MG63 (cell line): ENCODE results near the gene HCFC1R1. TPM values are rescaled to one million over a fixed set of nuclear protein-coding genes. Genes with fewer than 3 reads are reported as not detected.
"Not testable (repeated sequence)": the region's sequence is repeated elsewhere in the genome, so short reads cannot be mapped to it uniquely, and the experiment has no call there.

Experiments
- DNase-seq: peaks from one replicate; pipeline ENCODE4 v3.0.0-alpha.2; 2020
- H3K27me3 ChIP-seq: fragments of 250-450 bp; sonication (Bioruptor Pico); 2 replicates; pipeline ENCODE4 v1.5.1; 2020; ENCODE audit warnings: mild to moderate bottlenecking, moderate library complexity
- H3K36me3 ChIP-seq: fragments of 250-450 bp; sonication (Bioruptor Pico); 2 replicates; pipeline ENCODE4 v1.5.1; 2020; ENCODE audit warnings: mild to moderate bottlenecking, moderate library complexity
- H3K4me3 ChIP-seq: fragments of 250-450 bp; sonication (Bioruptor Pico); 2 replicates; pipeline ENCODE4 v1.5.1; 2020; ENCODE audit warnings: mild to moderate bottlenecking, moderate library complexity
- H3K9me3 ChIP-seq: fragments of 250-450 bp; sonication (Bioruptor Pico); 2 replicates; pipeline ENCODE4 v1.5.1; 2020; ENCODE audit warnings: mild to moderate bottlenecking, moderate library complexity
- total RNA-seq: library from RNA; depleted of rRNA; stranded (reverse); fragments of >200 nt; shearing (Covaris generic); gene quantifications from 2 replicates; pipeline ENCODE4 v1.2.3, GENCODE V29; 2014; ENCODE audit warnings: low replicate concordance

The HCFC1R1 gene
- total RNA-seq, 1 experiment from 2014 or later = 60.7 TPM

DNA sequence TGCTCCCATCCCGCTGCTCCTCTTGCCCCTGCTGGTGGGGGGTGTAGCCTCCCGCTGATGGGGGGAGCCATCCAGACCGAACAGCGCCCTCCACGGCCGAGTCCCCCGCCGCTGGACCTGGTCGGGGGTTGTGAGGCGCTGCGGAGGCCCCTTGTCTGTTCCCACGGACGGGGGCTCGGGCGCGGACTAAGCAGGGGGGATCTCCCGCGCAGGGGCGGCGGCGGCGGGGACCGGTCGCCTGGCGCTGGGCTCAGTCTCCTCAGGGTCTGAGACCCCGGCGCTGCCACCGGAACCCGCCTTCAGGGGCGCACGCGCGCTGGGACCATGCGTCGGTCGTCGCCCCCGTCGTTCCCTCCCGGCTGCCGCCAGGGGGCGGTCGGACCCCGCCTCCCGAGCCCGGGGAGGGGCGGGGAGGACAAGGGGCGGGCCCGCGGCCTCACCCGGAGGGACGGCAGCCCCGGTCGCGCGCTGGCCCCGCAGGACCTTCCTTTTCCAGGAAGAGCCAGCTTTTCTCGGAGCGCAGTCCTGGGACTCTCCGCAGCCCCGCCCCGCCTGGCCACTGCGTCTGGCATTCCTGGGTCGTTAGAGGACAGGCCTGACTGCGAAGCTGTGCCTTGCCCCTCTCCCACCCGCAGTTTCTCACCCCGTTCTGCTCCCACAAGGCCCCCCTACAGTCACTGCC lies 35.4 kb upstream of the HCFC1R1 start:
- peak; percentile 93 for DNase-seq
- no peaks in the 10 kb centered on the region for H3K9me3 ChIP-seq
- peak overlapping the region; percentile 98 for H3K4me3 ChIP-seq
- H3K27me3 ChIP-seq = no peaks in the 10 kb centered on the region
- no peaks in the 10 kb centered on the region; the same call in 1 of the 2 replicates for H3K36me3 ChIP-seq

- Histone ChIP-seq H3K9me3 (no peaks in the 10 kb centered on the region), H3K27me3 (no peaks in the 10 kb centered on the region), H3K36me3 (no peaks in the 10 kb centered on the region; the same call in 1 of the 2 replicates), H3K4me3 (peak overlapping the region; percentile 98)
- no peak for DNase-seq
Measured at GRCh38 chr16:3058139-3059030, 34.6 kb upstream of the HCFC1R1 start.

- Histone ChIP-seq H3K9me3 (no peaks in the 10 kb centered on the region), H3K27me3 (no peaks in the 10 kb centered on the region), H3K36me3 (no peaks in the 10 kb centered on the region; the same call in 1 of the 2 replicates), H3K4me3 (no peak overlapping the region)
- no peak for DNase-seq
Measured at GRCh38 chr16:3057181-3058138, 33.7 kb upstream of the HCFC1R1 start.

- Histone ChIP-seq H3K27me3 (no peaks in the 10 kb centered on the region), H3K36me3 (no peaks in the 10 kb centered on the region; the same call in 1 of the 2 replicates), H3K9me3 (no peaks in the 10 kb centered on the region), H3K4me3 (no peak overlapping the region)
- DNase-seq = no peak
Measured at GRCh38 chr16:3056336-3057180, 32.8 kb upstream of the HCFC1R1 start.

GRCh38 chr16:3055734-3056115 lies 32.0 kb upstream of the HCFC1R1 start:
- not testable (repeated sequence) for H3K36me3 ChIP-seq

GRCh38 chr16:3054965-3055733 lies 31.4 kb upstream of the HCFC1R1 start:
- H3K36me3 ChIP-seq = no peaks in the 10 kb centered on the region; the same call in 1 of the 2 replicates
- no peaks in the 10 kb centered on the region for H3K9me3 ChIP-seq
- no peak overlapping the region for H3K4me3 ChIP-seq
- DNase-seq = no peak
- no peaks in the 10 kb centered on the region for H3K27me3 ChIP-seq

More at GRCh38 chr16:3055734-3056115, 32.0 kb upstream of the HCFC1R1 start:
- not testable (repeated sequence) for DNase-seq, H3K4me3 ChIP-seq, H3K27me3 ChIP-seq, H3K9me3 ChIP-seq

DNA sequence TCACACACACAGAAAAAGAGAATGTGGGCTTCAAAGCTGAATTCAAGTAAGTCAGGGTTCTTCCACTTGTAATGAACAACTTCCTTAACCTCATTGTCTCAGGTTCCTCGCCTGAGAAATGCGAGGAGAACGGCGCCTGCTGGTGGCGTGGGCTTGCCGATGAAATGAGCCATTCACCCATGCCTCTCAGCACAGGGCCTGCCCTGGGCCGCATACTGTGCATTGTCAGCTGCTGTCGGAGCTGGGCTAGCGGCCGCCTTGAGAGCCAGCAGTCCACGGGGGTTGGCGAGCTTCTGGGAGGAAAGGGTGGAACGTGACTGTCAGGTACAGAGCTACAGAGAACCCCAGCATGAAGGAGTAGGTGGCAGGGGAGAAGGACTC lies 29.6 kb upstream of the HCFC1R1 start:
- not testable (repeated sequence) for H3K36me3 ChIP-seq, H3K4me3 ChIP-seq, H3K27me3 ChIP-seq, H3K9me3 ChIP-seq, DNase-seq

DNA sequence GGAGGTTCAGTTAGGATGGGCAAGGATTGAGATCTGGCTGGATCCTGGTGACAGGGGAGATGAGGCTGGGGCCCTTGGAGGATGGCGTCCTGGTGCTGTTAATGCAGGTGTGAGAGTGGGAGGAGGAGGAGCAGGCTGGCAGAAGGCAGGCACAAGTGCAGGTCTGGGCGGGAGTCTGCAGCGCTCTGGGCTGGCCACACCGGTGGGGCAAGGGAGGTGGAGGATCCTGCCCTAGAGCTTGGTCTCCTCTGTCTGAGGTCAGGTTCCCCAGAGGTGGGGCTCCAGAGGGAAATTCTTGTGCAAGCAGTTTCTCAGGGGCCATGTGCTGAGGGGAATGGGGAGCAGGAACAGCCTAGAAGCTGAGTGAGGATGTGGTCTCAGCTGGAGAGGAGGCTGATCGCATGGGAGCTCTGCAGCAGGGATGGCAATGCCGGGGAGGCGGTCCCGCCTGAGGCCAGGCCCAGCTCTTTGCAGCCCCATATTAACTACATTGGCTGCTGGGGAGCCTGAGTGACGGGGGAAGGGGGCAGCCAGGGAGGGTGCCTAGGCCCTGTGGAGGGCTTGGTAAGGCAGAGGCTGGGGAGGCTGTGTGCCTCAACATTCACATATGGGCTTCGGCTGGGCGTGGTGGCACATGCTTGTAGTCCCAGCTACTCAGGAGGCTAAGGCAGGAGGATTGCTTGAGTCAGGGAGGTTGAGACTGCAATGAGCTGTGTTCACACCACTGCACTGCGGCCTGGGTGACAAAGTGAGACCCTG lies 29.0 kb upstream of the HCFC1R1 start:
- H3K4me3 ChIP-seq, DNase-seq, H3K27me3 ChIP-seq, H3K36me3 ChIP-seq, H3K9me3 ChIP-seq: not testable (repeated sequence)

- no peaks in the 10 kb centered on the region for H3K36me3 ChIP-seq
- no peaks in the 10 kb centered on the region for H3K9me3 ChIP-seq
- DNase-seq = no peak
- no peak overlapping the region for H3K4me3 ChIP-seq
- peaks cover 7% of the 10 kb centered on the region; the same call in 1 of the 2 replicates for H3K27me3 ChIP-seq
Measured at GRCh38 chr16:3051494-3051893, 27.8 kb upstream of the HCFC1R1 start.

DNA sequence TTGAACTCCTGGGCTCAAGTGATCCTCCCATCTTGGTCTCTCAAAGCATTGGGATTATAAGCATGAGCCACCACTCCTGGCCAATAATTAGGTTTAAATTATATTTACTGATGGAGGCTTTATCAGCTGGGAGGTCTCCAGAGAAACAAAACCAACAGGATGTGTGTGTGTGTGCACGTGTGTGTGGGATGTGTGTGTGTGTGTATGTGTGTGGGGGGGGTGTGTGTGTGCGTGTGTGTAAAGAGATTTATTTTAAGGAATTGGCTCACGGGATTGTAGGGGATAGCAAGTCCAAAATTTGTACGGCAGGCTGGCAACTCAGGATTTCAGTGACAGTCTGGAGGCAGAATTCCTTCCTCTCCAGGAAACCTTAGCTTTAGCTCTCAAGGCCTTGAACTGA lies 27.3 kb upstream of the HCFC1R1 start:
- Histone ChIP-seq H3K27me3 (peaks cover 12% of the 10 kb centered on the region), H3K4me3 (no peak overlapping the region), H3K9me3 (no peaks in the 10 kb centered on the region), H3K36me3 (no peaks in the 10 kb centered on the region)
- no peak for DNase-seq

DNA sequence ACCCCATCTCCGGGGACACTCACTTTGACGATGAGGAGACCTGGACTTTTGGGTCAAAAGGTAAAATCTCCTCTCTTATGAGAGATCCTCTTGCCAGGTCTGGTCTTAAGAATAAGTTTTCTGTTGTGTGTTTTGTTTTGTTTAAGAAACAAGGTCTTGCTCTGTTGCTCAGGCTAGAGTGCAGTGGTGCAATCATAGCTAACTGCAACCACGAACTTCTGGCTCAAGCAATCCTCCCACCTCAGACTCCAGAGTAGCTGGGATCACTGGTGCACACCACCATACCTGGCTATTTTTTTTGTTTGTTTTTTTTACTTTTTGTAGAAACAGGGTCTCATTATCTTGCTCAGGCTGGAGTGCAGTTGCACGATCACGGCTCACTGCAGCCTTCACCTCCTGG lies 26.7 kb upstream of the HCFC1R1 start:
- Histone ChIP-seq H3K36me3 (no peaks in the 10 kb centered on the region), H3K9me3 (no peaks in the 10 kb centered on the region), H3K27me3 (peaks cover 16% of the 10 kb centered on the region), H3K4me3 (no peak overlapping the region)
- DNase-seq = no peak

GRCh38 chr16:3049921-3050481 lies 26.3 kb upstream of the HCFC1R1 start:
- DNase-seq = no peak
- Histone ChIP-seq H3K36me3 (no peaks in the 10 kb centered on the region), H3K4me3 (no peak overlapping the region), H3K9me3 (no peaks in the 10 kb centered on the region), H3K27me3 (peaks cover 20% of the 10 kb centered on the region)

DNA sequence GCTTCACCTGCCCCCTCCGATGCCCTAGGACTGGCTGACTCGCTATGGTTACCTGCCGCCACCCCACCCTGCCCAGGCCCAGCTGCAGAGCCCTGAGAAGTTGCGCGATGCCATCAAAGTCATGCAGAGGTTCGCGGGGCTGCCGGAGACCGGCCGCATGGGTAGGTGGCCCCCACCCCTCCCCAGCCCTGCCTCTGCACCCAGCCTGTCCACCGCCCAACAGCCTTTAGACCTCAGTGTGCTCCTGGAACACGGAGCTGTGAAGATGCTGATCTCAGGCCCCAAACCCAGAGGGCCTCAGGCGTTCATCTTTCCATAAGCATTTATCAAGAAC lies 23.6 kb upstream of the HCFC1R1 start:
- H3K27me3 ChIP-seq = peaks cover 28% of the 10 kb centered on the region
- DNase-seq = no peak
- no peaks in the 10 kb centered on the region for H3K36me3 ChIP-seq
- no peaks in the 10 kb centered on the region for H3K9me3 ChIP-seq
- no peak overlapping the region for H3K4me3 ChIP-seq

DNA sequence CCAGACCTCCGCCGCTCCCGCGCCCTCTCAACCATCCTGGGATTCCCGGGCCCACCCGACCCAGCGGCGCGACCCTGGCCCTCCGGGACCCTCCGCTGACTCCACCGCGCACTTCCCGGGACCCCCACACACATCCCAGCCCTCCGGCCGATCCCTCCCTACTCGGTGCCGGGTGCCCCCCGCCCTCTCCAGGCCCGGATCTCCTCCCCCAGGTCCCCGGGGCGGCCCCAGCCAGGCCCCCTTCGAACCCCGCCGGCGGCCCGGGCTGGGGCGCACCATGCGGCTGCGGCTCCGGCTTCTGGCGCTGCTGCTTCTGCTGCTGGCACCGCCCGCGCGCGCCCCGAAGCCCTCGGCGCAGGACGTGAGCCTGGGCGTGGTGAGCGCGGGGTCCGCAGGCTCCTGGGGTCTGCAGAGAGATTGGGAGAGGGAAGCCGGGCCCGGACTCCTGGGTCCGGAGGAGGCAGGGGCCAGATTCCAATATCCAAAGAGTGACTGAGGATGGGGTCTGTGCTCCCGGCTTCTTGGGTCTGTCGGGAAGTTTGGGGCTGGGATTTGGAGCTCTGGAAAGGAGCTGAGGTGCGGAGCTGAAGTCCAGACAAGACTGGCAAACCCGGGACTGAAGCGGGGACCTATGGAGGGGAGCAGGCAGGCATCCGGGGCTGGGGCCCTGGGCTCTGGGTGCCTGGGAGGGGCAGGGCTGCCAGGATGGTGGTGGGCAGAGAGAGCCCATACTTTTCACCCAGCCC lies 23.1 kb upstream of the HCFC1R1 start:
- no peak overlapping the region for H3K4me3 ChIP-seq
- no peaks in the 10 kb centered on the region for H3K9me3 ChIP-seq

More for the DNA sequence above, 23.1 kb upstream of the HCFC1R1 start:
- no peaks in the 10 kb centered on the region for H3K36me3 ChIP-seq
- H3K27me3 ChIP-seq = peaks cover 28% of the 10 kb centered on the region
- DNase-seq = no peak
